ENCODE measurements around the gene GON7. TPM values are rescaled to one million over a fixed set of nuclear protein-coding genes. Genes with fewer than 3 reads are reported as not detected.
"Not testable (repeated sequence)": the region's sequence is repeated elsewhere in the genome, so short reads cannot be mapped to it uniquely, and the experiment has no call there.

GON7 gene
- total and polyA plus RNA-seq, 11 donors, result 10.3 to 27.4 (median 17.2) TPM

GRCh38 chr14:93183596-93184317 is 23.1 kb downstream of the GON7 start:
- no peaks in the 10 kb centered on the region for H3K9me3 ChIP-seq
- H3K27me3 ChIP-seq, result no peaks in the 10 kb centered on the region
- intact Hi-C loops (cut with DNase I), result loop anchor here in 5 of 10 donors (1.0 to 5.0 kb wide), 3 partner anchors 23 to 66 kb away; partner anchors contain the start of genes GON7 (in 5 of the 5), UBR7 (in 5 of the 5) and ITPK1 (in 1 of the 5)
- WGBS, 4 donors, result 30 to 46% (median 37%) methylated on average over 17 of the region's 17 CpGs
- ATAC-seq, result no peak
- H3K4me3 ChIP-seq, result peak overlapping the region; percentile 68 to 100 (median 96)
- no peak for DNase-seq
- H3K36me3 ChIP-seq, result peaks cover 0 to 45% (median 36%) of the 10 kb centered on the region in 9 donors
- TF ChIP-seq, protein P1, sequence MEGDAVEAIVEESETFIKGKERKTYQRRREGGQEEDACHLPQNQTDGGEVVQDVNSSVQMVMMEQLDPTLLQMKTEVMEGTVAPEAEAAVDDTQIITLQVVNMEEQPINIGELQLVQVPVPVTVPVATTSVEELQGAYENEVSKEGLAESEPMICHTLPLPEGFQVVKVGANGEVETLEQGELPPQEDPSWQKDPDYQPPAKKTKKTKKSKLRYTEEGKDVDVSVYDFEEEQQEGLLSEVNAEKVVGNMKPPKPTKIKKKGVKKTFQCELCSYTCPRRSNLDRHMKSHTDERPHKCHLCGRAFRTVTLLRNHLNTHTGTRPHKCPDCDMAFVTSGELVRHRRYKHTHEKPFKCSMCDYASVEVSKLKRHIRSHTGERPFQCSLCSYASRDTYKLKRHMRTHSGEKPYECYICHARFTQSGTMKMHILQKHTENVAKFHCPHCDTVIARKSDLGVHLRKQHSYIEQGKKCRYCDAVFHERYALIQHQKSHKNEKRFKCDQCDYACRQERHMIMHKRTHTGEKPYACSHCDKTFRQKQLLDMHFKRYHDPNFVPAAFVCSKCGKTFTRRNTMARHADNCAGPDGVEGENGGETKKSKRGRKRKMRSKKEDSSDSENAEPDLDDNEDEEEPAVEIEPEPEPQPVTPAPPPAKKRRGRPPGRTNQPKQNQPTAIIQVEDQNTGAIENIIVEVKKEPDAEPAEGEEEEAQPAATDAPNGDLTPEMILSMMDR (IDR thresholded peaks at IDR 0.05), result no peak
- no peak for TF ChIP-seq POLR2A (IDR thresholded peaks at IDR 0.05)
- H3K4me1 ChIP-seq, result peaks cover 0 to 37% (median 23%) of the 10 kb centered on the region in 12 donors
- H3K27ac ChIP-seq, result peak overlapping the region; percentile 76 to 98 (median 96)

- no peak overlapping the region for H3K27ac ChIP-seq
- H3K4me3 ChIP-seq, result no peak overlapping the region
- no peaks in the 10 kb centered on the region for H3K36me3 ChIP-seq
- H3K9me3 ChIP-seq, result no peaks in the 10 kb centered on the region
- ATAC-seq, result no peak
- peaks cover 0 to 11% (median 0%) of the 10 kb centered on the region in 9 donors for H3K27me3 ChIP-seq
- no peak for DNase-seq
- TF ChIP-seq, protein P1 (IDR thresholded peaks at IDR 0.05), result no peak
- TF ChIP-seq POLR2A (IDR thresholded peaks at IDR 0.05), result no peak
- 80 to 91% (median 83%) methylated on average over 6 of the region's 6 CpGs for WGBS, 4 donors
- peaks cover 0 to 2% (median 0%) of the 10 kb centered on the region in 12 donors for H3K4me1 ChIP-seq
- intact Hi-C loops (cut with DNase I), result loop anchor here in 1 of 10 donors (5.0 kb wide), 1 partner anchor 293 kb away; no protein-coding TSS in a partner anchor
These were observed 31.4 kb downstream of the GON7 start for GRCh38 chr14:93175492-93175891.

DNA sequence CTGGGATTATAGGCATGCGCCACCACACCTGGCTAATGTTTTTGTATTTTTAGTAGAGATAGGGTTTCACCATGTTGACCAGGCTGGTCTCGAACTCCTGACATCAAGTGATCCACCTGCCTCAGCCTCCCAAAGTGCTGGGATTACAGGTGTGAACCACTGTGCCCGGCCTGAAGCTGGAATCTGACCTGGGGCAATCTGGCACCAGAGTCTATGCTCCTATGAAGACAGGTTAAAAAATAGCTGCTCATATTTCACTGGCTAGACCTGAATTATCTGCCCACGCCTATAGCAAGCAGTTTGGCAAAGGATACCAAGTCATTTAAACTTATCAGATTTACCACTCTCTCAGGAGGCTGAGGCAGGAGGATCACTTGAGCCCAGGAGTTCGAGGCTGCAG is 32.1 kb downstream of the GON7 start:
- H3K4me1 ChIP-seq, H3K4me3 ChIP-seq, H3K27ac ChIP-seq, H3K36me3 ChIP-seq, H3K9me3 ChIP-seq, DNase-seq, ATAC-seq: not testable (repeated sequence)
- peaks cover 0 to 11% (median 0%) of the 10 kb centered on the region in 9 donors for H3K27me3 ChIP-seq
- intact Hi-C loops (cut with DNase I), result loop anchor here in 1 of 10 donors (5.0 kb wide), 1 partner anchor 292 kb away; no protein-coding TSS in a partner anchor
- WGBS, 4 donors, result 77 to 84% (median 80%) methylated on average over 5 of the region's 5 CpGs

DNA sequence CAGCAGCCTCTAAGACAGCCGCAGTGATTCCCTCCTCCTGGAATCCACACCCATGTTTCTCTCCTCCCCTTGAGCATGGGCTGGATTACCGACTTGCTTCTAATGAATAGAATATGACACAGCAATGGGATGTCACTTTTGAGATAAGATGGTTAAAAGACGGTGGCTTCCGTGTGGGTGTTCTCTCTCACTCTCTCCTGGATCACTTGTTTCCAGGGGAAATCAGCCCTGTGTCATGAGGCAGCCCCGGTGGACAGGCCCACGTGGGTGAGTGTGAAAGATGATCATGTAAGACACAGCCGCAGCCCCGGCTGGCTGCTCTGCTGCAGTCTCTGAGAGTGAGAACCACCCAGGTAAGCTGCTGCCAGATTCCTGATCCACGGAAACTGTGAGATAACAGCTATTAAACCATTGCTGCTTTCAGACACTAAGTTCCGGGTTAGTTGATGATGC is 32.9 kb downstream of the GON7 start:
- Histone ChIP-seq H3K4me3 (no peak overlapping the region), H3K36me3 (no peaks in the 10 kb centered on the region), H3K27me3 (peaks cover 0 to 11% (median 0%) of the 10 kb centered on the region in 9 donors), H3K9me3 (no peaks in the 10 kb centered on the region), H3K4me1 (peaks cover 0 to 2% (median 0%) of the 10 kb centered on the region in 12 donors), H3K27ac (no peak overlapping the region)
- DNase-seq, result no peak
- intact Hi-C loops (cut with DNase I), result no loop called here
- TF ChIP-seq, protein P1 (IDR thresholded peaks at IDR 0.05), result no peak
- no peak for TF ChIP-seq POLR2A (IDR thresholded peaks at IDR 0.05)
- ATAC-seq, result no peak
- 36 to 43% (median 42%) methylated on average over 10 of the region's 10 CpGs for WGBS, 4 donors
